Cardiac septum (tissue), 1 donor: ENCODE data around the gene PDE3B. TPM values are rescaled to one million over a fixed set of nuclear protein-coding genes. Genes with fewer than 3 reads are reported as not detected.
"Not testable (repeated sequence)": the region's sequence is repeated elsewhere in the genome, so short reads cannot be mapped to it uniquely, and the experiment has no call there.

Experiments used
- DNase-seq: peaks from one replicate; pipeline ENCODE4 v3.0.0-alpha.2; 2020; ENCODE audit warnings: low spot score
- intact Hi-C: fragments of 100-400 bp; cut with DNase I; formaldehyde crosslinking; loops from one replicate; pipeline ENCODE4 v1.14.0; 2022
- total RNA-seq: library from RNA; stranded (reverse); fragmentation: NEBNext Ultra II Directional; extraction: Animal tissue kit (Norgen Biotek cat#: 25700); gene quantifications from one replicate; pipeline ENCODE4 v1.2.1, GENCODE V29; 2021
- donor health status: DM: no; HTN: no; CAD: no.

PDE3B gene
- total RNA-seq, 1 donor from 2014 or later: 8.7 TPM

- no peak for DNase-seq
- intact Hi-C loops: no loop called here
Measured at GRCh38 chr11:14727215-14727614, 83.6 kb downstream of the PDE3B start.

DNA sequence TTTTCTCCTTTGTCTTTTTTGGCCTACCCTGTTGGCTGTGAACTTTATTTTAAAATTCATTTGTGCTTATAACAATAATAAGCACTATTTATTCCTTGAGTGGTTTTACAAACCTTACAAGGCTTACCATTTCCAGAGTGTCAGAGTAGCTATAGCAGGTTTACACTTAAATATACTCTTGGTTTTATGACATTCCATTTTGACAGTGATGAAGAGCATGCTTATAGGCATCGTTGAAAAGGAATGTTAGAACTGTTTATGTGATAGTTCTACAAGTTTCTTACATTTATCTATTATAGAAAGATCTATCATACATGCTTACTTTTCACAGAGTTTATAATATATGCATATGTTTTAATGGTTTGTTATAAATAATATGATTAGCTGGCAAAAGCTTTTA is 84.1 kb downstream of the PDE3B start:
- no peak for DNase-seq
- intact Hi-C loops: no loop called here

DNA sequence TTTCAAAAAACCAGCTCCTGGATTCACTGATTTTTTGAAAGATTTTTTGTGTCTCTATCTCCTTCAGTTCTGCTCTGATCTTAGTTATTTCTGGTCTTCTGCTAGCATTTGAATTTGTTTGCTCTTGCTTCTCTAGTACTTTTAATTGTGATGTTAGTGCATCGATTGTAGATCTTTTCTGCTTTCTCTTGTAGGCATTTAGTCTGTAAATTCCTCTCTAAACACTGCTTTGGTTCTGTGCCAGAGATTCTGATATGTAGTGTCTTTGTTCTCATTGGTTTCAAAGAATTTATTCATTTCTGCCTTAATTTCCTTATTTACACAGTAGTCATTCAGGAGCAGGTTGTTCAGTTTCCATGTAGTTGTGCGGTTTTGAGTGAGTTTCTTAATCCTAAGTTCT is 96.9 kb downstream of the PDE3B start:
- DNase-seq, intact Hi-C loops: not testable (repeated sequence)

DNA sequence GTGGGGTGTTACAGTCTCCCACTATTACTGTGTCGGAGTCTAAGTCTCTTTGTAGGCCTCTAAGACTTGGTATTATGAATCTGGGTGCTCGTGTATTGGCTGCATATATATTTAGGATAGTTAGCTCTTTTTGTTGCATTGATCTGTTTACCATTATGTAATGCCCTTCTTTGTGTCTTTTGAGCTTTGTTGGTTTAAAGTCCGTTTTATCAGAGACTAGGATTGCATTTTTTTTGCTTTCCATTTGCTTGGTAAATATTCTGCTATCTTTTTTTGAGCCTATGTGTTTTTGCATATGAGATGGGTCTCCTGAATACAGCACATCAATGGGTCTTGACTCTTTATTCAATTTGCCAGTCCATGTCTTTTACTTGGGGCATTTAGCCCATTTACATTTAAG is 97.6 kb downstream of the PDE3B start:
- no peak for DNase-seq
- intact Hi-C loops: no loop called here

- intact Hi-C loops: no loop called here
- peak; percentile 72 for DNase-seq
Measured at GRCh38 chr11:14742849-14743559, 99.4 kb downstream of the PDE3B start.

GRCh38 chr11:14743667-14744066 is 100.1 kb downstream of the PDE3B start:
- intact Hi-C loops, DNase-seq: not testable (repeated sequence)

DNA sequence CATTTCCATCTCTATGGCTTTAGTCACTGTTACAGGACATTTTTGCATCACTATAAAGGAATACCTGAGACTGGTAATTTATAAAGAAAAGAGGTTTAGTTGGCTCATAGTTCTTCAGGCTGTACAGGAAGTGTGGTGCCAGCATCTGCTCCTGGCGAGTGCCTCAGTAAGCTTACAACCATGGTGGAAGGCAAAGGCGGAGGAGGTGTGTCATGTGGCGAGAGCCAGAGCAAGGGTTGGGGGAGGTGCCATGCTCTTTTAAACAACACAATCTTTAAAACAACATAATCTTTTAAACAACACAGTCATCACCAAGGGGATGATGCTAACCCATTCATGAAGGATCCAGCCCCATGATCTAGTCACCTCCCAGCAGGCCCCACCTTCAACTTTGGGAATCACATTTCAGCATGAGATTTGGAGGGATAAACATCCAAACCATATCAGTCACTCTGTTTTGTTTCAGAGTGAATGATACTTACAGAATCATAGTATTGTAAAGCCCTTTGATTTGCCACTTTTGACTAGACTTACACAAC is 103.3 kb downstream of the PDE3B start:
- intact Hi-C loops: no loop called here
- DNase-seq: no peak

- DNase-seq: no peak
Measured at GRCh38 chr11:14748090-14748489, 104.5 kb downstream of the PDE3B start.

DNA sequence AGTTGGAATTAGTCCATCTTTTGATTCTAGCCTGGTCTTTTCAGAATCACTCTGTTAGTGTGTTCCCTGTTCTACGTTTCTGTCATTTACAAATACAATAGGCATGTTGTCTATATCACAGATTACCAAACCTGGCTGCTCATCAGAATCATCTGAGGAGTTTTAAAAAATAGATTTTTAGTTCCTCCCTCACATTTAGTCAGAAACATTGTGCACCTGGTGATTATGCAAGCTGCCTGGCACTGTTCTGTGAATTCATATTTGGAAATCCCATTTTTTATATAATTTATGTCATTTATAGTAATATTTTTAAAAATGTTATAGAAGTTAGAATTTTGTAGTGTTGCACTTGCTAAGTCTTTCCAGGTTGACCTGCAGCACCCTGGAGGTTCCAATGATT is 107.3 kb downstream of the PDE3B start:
- intact Hi-C loops: no loop called here
- no peak for DNase-seq

More at GRCh38 chr11:14748090-14748489, 104.5 kb downstream of the PDE3B start:
- intact Hi-C loops: no loop called here

GRCh38 chr11:14751975-14752407 is 108.4 kb downstream of the PDE3B start:
- intact Hi-C loops: no loop called here
- no peak for DNase-seq

DNA sequence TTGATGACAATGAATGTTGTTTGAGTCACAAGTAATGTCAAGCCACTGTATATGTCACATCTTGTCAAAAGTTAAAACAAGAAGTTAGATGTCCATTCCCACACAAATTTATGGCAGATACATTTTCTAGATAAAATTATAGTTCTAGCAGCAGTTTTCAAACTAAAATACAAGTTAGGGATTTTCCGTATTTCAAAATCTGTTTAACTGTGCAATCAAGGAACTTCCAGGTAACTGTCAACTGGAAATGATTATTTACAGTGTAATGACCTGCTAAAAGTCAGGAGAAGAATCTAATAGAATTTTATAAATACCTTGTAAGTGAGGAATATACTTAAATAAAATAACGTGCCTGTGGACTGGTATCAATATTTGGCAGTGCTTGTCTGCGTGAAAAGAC is 111.5 kb downstream of the PDE3B start:
- no peak for DNase-seq
- intact Hi-C loops: no loop called here

GRCh38 chr11:14756349-14756748 is 112.7 kb downstream of the PDE3B start:
- intact Hi-C loops: no loop called here
- DNase-seq: no peak

- intact Hi-C loops, DNase-seq: not testable (repeated sequence)
Measured at GRCh38 chr11:14759300-14760012, 115.9 kb downstream of the PDE3B start.

DNA sequence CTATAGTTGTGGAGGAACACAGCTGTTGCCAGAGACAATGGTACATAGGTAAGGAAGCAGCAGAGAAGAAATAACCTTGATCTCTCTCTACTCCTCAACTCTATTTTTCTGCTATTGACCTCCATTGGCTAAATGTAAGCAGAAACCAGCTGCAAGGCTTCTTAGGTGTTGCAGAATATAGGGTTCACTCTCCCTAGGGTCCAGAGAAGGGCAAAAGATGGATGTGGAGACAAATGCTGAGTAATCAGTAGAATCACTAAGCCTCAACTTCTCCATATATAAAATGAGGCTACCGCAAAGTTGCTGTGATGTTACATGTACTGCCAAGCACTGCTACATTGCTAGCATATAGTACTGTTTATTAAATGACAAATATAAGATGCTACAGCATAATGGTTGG is 120.6 kb downstream of the PDE3B start:
- intact Hi-C loops: no loop called here
- no peak for DNase-seq

GRCh38 chr11:14764579-14765527 is 121.2 kb downstream of the PDE3B start:
- intact Hi-C loops: no loop called here
- DNase-seq: no peak

- no peak for DNase-seq
- intact Hi-C loops: no loop called here
Measured at GRCh38 chr11:14766585-14766984, 123.0 kb downstream of the PDE3B start.

DNA sequence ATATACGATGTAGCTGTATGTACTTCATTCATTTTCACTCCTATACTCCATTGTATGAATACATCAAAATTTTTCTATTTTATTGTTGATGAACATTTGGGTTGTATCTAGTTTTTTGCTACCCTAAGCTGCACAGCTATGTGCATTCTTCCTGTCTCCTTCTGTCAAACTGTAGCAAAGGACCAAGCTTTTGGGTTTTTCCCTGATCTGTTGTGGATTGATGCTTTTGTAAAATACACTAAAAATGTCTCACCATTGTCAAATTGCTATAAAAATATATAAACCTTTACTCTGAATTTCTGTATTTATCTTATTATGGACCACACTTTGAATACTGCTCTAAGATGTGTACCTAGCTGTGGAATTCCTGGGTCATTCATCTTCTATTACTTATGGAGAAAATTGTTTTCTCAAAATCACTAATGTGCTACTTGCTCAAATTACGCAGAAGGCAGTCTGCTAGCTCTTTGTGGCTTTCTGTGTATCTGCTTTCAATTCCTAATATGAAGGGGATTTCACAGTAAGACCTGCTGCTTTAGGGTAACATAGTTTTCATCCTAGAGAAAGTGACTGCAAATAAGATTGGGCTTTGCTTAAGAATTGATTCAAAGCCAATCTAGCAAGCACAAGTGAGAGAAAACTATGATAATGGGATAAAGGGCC is 125.1 kb downstream of the PDE3B start:
- intact Hi-C loops: no loop called here
- DNase-seq: no peak

- no peak for DNase-seq
- intact Hi-C loops: no loop called here
Measured at GRCh38 chr11:14773755-14774154, 130.2 kb downstream of the PDE3B start.

DNA sequence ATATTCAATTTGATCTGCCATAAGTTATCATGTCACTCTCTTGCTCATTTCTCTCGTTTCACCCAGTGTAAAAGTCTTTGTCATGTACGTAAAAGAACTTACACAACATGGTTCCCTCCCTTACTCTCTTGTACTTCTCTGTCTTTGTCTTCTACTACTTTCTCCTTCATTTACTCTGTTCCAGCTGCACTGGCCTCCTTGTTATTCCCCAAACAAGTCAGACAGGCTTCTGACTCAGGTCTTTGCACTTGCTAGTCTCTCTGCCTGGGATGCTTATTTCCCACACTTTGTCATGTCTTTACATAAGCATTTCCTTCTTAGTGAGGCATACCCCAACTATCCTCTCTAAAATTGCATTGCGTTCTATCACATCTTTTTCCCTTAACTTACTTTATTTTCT is 131.1 kb downstream of the PDE3B start:
- no peak for DNase-seq
- intact Hi-C loops: no loop called here
